T1000 (cell line): ENCODE data around the gene OLIG1.

ENCODE experiments used
- DNase-seq: peaks from one replicate; lab custom pipeline; 2025; ENCODE audit warnings: mixed read lengths; lab: John Stamatoyannopoulos, UW

The OLIG1 gene

DNA sequence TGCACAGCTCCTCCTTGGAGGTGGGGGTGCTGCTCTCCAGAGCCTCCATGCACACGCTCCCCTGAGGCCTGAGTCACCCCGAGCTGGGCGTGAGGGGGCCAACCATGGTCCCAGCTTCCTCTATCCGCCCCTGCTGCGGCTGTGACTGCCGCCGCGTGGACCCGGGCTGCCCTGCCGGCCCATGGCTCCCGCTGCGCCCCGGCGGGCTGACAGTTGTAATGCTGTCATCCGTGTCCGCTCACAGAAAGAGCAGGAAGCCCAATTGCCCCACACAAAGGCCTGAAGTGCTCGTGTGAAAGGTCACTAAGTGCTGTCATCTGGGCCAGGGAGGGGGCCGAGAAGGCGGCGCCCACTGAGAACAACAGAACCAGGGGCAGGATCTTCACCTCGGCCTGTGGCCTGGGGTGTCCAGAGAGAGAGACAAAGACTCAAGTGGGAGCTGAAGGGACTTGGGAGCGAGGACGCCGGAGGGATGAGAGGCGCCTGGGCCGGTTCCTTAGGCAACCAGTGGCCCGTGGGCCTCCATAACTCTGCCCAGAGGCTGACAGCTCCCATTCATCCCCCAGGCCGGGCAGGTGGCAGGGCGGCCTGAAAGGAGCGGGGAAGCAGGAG, 31.5 kb downstream of the OLIG1 start:
- DNase-seq, result no peak

DNA sequence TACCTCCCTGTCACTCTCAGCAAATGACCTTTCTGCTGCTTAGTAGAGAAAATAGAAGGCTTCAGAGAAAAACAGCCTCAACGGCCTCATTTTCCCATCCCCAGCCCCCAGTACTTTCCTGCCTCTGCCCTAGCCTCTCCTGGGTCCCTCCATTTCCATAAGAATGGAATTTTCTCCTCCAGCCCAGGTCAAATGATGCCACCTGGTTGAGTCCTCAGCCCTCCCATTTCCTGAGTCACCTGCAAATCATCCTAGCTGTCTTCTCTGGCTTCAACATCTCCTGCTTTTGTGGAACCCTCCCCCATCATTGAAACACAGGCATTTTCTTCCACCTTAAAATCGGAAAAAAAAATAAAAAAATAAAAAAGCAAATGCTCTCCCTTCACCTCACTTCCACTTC, 35.1 kb downstream of the OLIG1 start:
- DNase-seq, result no peak

DNA sequence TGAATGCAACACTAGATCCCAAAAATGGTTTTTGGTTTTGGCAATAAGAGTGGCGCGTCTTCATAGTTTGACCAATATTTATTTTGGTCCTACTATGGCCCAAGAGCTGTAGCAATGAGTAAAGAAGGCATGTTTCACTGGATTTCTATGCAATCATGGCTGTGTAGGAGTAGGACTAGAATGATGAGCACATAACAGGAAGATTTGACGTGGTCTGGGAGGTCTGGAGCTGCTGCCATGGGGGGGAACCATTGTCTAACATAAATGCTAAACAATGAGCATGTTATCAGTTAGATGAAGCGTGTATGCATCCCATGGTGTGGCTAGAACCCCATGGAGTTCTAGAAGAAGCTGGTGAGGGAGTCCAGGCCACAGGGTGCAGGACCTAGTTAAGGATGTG, 38.3 kb downstream of the OLIG1 start:
- no peak for DNase-seq

DNA sequence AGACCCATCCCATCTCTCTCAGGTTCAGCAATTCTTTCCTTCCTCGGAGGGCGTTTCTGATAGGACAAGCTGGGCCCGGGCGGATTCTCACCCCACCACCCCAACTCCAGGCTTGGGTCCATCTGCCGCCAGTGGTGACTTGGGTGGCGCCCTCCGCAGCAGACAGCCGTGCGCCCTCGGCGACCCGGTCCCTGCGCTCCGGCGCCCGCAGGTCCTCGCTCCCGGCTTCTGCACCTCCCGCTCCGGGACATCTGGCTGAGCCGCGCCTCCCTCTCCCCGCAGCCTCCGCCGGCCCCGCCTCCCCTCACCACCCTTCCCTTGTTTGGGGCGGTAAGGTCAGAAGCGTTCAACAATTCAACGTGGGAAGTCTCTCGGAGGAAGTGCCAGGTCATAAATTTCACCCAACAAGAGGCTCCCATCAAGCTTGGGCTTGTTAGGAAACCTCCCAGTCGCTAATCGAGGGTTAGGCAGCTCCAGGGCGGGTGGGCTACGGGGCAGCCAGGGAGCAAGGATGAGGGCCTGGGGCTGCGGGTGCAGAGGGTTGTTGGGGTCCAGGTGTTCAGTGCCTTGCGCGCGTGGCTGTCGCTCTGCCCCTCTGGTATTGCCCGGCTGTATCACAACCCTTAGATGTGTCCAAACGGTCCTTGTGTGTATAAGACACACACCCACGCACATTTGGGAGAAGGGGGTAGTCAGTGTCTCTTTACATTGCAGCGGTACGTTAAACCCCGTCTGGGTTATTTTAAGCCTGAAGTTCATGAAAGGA, 39.8 kb downstream of the OLIG1 start:
- DNase-seq, result no peak

DNA sequence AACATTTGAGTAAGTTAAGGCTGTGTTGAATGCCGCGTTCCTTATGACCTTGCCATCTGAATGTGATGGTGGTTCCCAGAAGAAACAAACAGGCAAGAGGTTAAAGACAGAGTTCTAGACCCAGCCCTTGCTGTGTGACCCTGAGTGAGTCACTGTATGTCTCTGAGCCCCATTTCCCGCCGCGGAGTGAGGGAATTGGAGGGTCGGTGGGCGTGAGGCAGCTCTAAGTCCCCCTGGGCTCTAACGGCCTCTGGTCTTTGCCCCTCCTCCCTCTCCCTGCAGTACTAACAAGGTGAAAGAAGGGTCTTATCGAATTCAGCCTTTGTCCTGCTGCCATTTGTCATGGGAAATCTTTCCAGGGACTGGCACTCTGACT, 40.4 kb downstream of the OLIG1 start:
- DNase-seq, result no peak

DNA sequence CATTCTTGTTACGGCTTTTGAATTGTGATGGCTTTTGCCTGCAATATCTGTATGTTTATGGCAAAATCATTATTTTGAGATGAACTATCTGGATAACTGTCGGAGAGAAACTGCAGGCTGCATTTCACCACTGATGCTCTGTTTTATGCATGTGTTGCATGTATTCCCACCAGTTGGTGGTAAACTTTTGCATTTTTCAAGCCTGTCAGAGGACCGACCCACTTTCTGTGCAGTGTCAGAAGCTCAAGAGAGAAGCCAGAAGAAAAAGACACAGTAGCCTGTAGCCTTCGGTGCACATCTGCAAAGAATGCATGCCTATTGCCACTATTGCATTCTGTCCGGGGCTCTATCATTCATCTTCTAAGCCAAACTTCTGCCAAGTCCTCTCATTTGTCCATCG, 41.6 kb downstream of the OLIG1 start:
- no peak for DNase-seq

DNA sequence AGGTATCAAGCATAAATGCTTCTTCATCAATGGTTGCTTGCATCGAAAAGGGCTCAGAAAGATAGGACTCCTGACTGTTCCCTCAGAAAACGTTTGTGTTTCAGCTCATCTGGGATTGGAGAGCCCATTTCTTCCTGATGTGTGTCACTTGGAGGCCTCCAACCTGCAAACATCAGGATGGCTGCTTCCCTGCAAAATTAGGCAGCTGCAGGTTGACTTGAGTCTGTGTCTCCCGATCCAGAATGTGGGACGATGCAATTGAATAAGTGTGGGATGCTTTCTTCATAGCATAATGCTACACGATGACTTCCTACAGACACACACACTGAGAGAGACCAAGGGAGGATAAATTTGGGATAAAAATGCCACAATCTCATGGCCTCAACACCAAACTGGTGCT, 42.2 kb downstream of the OLIG1 start:
- DNase-seq, result no peak

DNA sequence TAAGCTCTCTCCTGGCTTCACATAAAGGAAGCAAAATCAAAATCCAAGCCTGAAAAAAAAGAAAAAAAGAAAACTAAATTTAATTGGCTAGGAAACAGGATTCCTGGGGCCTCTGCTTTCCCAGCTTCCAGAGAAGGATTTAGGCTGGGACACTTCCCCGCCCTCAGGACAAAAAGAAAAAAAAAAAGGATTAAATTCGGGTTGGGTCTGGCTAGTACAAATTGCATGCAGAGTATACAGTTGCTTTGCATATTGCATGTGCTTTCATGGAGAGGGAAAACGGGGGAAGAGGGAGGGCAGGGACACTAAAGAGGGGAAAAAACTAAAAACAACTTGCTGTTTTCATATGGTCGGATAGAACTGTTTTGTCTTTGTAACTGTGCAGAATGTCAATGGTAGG, 42.7 kb downstream of the OLIG1 start:
- DNase-seq, result no peak

DNA sequence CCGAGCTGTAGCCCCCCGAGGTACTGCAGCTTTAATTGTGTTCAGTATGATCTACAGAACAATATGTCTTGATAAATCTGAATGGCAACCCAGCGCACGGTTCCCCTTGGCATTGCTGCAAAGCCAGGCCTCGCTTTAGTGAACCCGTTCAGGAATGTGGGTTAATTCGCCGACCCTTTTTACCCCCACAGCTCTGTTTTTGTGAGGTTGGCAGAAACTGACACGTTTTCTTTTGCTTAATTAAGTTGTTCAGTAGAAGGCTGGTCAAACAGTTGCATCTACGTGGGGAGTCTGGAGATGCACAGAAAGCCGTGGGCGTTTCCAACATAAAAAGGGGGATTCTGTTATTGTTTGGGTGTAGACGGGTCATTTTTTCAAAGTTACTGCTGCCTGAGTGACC, 43.2 kb downstream of the OLIG1 start:
- no peak for DNase-seq

DNA sequence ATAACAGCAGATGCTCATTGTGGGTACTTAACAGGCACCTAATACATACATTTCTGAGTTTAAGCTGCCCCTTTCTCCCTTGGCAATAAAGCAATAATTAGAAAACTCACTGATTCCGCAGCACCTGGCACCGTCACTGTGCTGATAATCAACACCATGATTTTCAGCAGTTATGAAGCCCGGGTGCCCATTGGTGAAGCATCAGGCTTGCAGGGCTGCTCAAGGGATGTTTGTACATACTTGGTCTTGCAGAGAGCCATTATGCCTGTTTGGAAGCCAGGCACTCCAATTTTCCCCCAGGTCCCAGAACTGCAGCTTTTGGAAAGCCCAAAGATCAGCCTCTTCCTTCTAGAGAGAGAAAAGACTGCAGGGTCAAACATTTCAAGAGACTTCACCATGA, 44.3 kb downstream of the OLIG1 start:
- no peak for DNase-seq

DNA sequence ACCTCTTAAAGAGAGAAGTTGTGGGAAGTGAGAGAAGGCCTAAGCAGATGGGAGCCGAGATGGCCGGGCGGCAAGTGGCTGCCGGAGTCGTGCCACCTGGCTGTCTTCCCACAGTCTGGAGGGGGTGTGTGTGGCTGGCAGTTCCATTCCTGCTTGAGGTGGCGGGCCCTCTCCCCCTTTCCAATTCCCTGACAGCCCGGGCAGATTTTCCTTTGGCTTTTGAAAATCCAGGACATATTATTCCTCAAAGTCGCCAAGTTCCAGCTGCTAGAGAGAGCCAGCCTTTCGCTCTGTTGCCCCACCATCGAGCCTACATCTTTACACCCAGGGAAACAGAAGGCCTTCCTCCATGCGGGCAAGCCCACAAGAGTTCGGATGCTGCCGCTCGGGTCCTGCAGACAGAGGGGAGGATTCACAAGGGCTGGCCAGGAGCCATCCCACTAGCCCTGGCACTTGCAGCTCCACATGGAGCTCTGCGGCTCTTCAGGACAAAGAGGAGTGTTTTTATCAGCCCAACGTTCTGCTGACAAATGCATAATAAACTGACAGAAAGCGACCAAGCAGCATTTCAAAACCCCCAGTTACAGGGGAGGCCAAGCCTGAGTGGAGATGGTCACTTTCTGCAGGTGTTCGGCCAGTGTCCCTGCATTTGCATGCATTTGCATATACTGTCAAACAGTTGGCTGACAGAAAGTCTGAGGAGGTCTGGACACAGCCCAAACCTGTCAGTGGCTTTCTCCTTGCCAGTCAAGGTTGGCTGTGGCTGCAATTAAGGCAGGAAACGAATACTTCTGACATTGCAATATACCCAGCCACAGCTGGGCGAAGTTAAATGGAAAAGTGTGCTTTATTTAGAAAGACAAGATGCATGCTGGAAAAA, 45.9 kb downstream of the OLIG1 start:
- DNase-seq, result no peak

DNA sequence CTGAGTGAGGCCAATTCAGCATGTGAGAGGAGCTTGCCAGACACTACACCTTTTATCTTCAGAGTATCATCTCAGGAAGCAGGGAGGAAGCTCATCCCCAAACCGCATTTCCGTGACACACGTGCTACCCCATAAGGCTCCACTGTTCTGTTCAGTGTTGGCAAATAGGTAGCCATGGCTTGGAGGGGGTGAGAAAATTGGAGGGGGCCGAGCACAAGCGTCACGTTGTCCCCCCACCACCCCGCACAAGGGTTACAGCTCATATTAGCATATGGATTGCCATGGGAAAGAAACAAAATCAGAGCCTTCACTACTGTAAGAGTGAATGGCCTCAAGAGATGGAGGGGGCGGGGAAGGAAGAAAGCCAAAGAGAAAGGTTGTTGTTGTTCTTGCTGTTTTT, 46.7 kb downstream of the OLIG1 start:
- DNase-seq, result no peak

DNA sequence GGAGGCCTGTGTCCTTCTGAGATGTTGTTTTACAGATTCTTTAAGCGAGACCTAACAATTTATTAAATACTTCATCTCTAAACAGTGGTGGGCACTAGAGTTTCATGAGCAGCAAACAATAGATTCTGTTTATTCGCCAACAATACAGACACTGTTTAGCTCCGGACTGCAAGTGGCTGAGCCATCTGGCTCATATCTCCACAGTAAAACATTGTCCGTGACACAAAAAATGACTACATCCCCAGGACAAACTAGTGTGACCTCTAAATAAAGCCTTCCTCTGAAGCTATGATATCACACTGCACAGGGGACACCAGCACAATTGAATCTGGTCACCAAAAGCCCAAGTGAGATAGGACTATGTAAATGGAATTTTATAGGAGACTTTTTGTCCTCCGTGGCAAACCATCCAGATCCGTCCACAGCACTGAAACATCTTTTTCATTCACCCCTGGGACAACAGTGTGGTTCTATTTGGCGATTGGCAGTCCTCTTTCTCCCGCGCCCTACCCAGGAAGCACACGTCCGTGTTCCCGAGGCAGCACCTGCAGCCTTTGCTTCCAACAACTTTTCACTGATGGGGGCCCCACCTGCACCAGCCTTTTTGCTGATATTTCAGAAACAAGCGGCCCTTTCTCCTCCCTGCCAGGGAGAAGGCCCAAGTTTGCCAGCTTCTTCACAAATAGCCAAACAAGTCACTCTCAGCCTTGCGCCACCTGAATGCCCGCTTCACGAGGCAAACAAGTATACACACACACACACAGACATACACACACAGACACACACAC, 47.4 kb downstream of the OLIG1 start:
- DNase-seq, result no peak
